ENCODE measurements around the gene CWC22.
A peak's percentile ranks its signal among the peaks of the same experiment; 100 is the strongest.
"Not testable (repeated sequence)": the region's sequence is repeated elsewhere in the genome, so short reads cannot be mapped to it uniquely, and the experiment has no call there.

Gene CWC22

DNA sequence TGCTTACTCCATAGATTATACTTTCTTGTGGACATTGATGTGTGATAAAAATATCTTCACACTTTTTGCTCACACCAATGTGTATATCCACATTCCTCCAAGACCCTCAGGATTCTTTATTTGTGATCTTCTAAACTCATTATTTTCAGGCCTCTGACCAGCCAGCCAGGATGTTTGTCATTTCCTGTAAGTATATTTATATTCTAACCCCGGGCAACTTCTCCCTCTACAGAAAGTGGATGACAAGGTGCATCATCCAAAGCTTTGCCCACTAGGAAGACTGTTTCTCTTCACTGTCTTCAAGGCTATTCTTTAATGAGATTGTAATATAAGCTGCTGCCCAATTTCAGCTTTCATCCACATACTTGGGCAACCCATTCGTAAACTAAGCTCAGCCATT is 3.6 kb upstream of the CWC22 start:
- H2AK5ac ChIP-seq (ENCODE audit: low read length): no peak overlapping the region
- no peak overlapping the region for H3K23ac ChIP-seq (ENCODE audit: low read length)
- H3K56ac ChIP-seq (ENCODE audit: low read length): no peak overlapping the region
- WGBS (ENCODE audit: extremely low coverage, insufficient coverage, low lambda C conversion rate): no CpG with 5 or more reads among the region's 2 CpGs
- no peak overlapping the region for H2BK5ac ChIP-seq (ENCODE audit: low read length)
- H2BK15ac ChIP-seq (replicated peaks; ENCODE audit: low read depth): no peak overlapping the region
- H3K4me1 ChIP-seq (ENCODE audit: control insufficient read depth, low read depth, low read length): no peaks in the 10 kb centered on the region
- no peak overlapping the region for H2BK120ac ChIP-seq (ENCODE audit: low read depth, low read length)
- no peak overlapping the region for H3K4me3 ChIP-seq (ENCODE audit: low read length)
- no peak overlapping the region for H3K27ac ChIP-seq (ENCODE audit: low read depth, low read length)
- DNase-seq: no peak
- H3K9ac ChIP-seq (ENCODE audit: low read length): no peak overlapping the region
- peaks cover 1% of the 10 kb centered on the region for H3K79me1 ChIP-seq (ENCODE audit: low read length)
- no peaks in the 10 kb centered on the region for H3K27me3 ChIP-seq (ENCODE audit: insufficient read depth, low read length, poor library complexity)
- H3K4me2 ChIP-seq (ENCODE audit: low read length): no peak overlapping the region
- no peak overlapping the region for H3K18ac ChIP-seq (ENCODE audit: low read length)
- H3K4ac ChIP-seq (ENCODE audit: low read depth, low read length): no peak overlapping the region
- no peaks in the 10 kb centered on the region for H3K36me3 ChIP-seq (ENCODE audit: control insufficient read depth, insufficient read depth, low read length)
- H4K8ac ChIP-seq (ENCODE audit: low read depth, low read length): no peak overlapping the region
- H3K79me2 ChIP-seq (ENCODE audit: control insufficient read depth, insufficient read depth, low read length): peaks cover 11% of the 10 kb centered on the region
- no peak overlapping the region for H4K5ac ChIP-seq (ENCODE audit: low read length)

GRCh38 chr2:180006231-180006630 is 866 bp downstream of the CWC22 start:
- peak; percentile 2 for DNase-seq
- WGBS (ENCODE audit: extremely low coverage, insufficient coverage, low lambda C conversion rate): no CpG with 5 or more reads among the region's 7 CpGs
- H3K79me1 ChIP-seq (ENCODE audit: low read length): peaks cover 14% of the 10 kb centered on the region

DNA sequence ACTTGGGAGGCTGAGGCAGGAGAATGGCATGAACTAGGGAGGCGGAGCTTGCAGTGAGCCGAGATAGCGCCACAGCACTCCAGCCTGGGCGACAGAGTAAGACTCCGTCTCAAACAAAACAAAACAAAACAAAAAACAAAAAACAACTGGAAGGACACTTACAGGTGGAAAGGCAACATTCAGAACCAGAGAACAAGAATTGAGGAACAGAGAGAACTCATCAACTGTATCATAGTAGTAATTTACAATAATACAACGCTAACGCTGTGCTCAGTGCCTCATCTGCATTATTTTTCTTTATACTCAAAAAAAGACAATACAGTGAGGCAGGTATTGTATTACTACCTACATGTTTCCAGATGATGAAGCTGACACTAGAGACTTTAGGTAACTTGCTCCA is 1.6 kb downstream of the CWC22 start:
- not testable (repeated sequence) for H4K8ac ChIP-seq (ENCODE audit: low read depth, low read length); H3K36me3 ChIP-seq (ENCODE audit: control insufficient read depth, insufficient read depth, low read length); H2AK5ac ChIP-seq (ENCODE audit: low read length); H3K4me2 ChIP-seq (ENCODE audit: low read length); H3K27me3 ChIP-seq (ENCODE audit: insufficient read depth, low read length, poor library complexity); H3K18ac ChIP-seq (ENCODE audit: low read length); H3K4me1 ChIP-seq (ENCODE audit: control insufficient read depth, low read depth, low read length); H2BK5ac ChIP-seq (ENCODE audit: low read length); H3K23ac ChIP-seq (ENCODE audit: low read length); DNase-seq; H3K9ac ChIP-seq (ENCODE audit: low read length); H2BK120ac ChIP-seq (ENCODE audit: low read depth, low read length); H3K56ac ChIP-seq (ENCODE audit: low read length); H3K4me3 ChIP-seq (ENCODE audit: low read length); H3K27ac ChIP-seq (ENCODE audit: low read depth, low read length); H3K4ac ChIP-seq (ENCODE audit: low read depth, low read length); H2BK15ac ChIP-seq (replicated peaks; ENCODE audit: low read depth); H4K5ac ChIP-seq (ENCODE audit: low read length)
- Histone ChIP-seq H3K79me2 (ENCODE audit: control insufficient read depth, insufficient read depth, low read length) (peaks cover 48% of the 10 kb centered on the region), H3K79me1 (ENCODE audit: low read length) (peaks cover 14% of the 10 kb centered on the region)
- WGBS (ENCODE audit: extremely low coverage, insufficient coverage, low lambda C conversion rate): no CpG with 5 or more reads among the region's 7 CpGs

More at GRCh38 chr2:180006231-180006630, 866 bp downstream of the CWC22 start:
- Histone ChIP-seq H3K56ac (ENCODE audit: low read length) (peak overlapping the region; percentile 94), H3K36me3 (ENCODE audit: control insufficient read depth, insufficient read depth, low read length) (no peaks in the 10 kb centered on the region), H3K4ac (ENCODE audit: low read depth, low read length) (no peak overlapping the region), H3K4me3 (ENCODE audit: low read length) (peak overlapping the region; percentile 94), H3K9ac (ENCODE audit: low read length) (peak overlapping the region; percentile 90), H3K4me2 (ENCODE audit: low read length) (peak overlapping the region; percentile 73), H2BK5ac (ENCODE audit: low read length) (no peak overlapping the region), H3K23ac (ENCODE audit: low read length) (no peak overlapping the region), H4K5ac (ENCODE audit: low read length) (no peak overlapping the region), H2BK120ac (ENCODE audit: low read depth, low read length) (no peak overlapping the region), H3K27me3 (ENCODE audit: insufficient read depth, low read length, poor library complexity) (no peaks in the 10 kb centered on the region), H3K79me2 (ENCODE audit: control insufficient read depth, insufficient read depth, low read length) (peaks cover 46% of the 10 kb centered on the region), H3K4me1 (ENCODE audit: control insufficient read depth, low read depth, low read length) (no peaks in the 10 kb centered on the region), H4K8ac (ENCODE audit: low read depth, low read length) (peak overlapping the region; percentile 57), H2AK5ac (ENCODE audit: low read length) (no peak overlapping the region), H2BK15ac (replicated peaks; ENCODE audit: low read depth) (no peak overlapping the region), H3K27ac (ENCODE audit: low read depth, low read length) (no peak overlapping the region), H3K18ac (ENCODE audit: low read length) (no peak overlapping the region)

DNA sequence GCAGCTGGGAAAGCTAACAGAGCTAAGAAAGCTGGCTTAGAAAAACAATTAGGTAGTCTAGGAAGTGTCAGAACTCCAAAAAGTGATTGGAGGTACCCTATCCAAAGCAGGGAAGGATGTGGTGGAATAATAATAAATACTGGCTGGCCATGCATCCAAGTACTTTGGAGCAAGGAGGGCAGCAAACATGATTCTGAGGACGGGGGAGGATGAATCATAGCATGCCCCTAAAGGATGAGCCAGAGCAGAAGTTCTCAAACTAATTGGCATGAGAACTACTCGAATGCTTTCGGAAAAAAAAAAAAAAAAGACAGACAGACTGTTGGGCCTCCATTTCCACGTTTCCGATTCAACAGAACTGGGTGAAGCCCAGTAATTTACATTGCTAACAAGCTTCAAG is 2.4 kb downstream of the CWC22 start:
- H2BK5ac ChIP-seq (ENCODE audit: low read length): no peak overlapping the region
- H3K79me1 ChIP-seq (ENCODE audit: low read length): peaks cover 14% of the 10 kb centered on the region
- no peak overlapping the region for H3K18ac ChIP-seq (ENCODE audit: low read length)
- H3K4me1 ChIP-seq (ENCODE audit: control insufficient read depth, low read depth, low read length): no peaks in the 10 kb centered on the region
- no peak overlapping the region for H3K27ac ChIP-seq (ENCODE audit: low read depth, low read length)
- H2BK15ac ChIP-seq (replicated peaks; ENCODE audit: low read depth): no peak overlapping the region
- H3K4me2 ChIP-seq (ENCODE audit: low read length): no peak overlapping the region
- no peak overlapping the region for H2BK120ac ChIP-seq (ENCODE audit: low read depth, low read length)
- no peak overlapping the region for H3K56ac ChIP-seq (ENCODE audit: low read length)
- no peak overlapping the region for H4K5ac ChIP-seq (ENCODE audit: low read length)
- WGBS (ENCODE audit: extremely low coverage, insufficient coverage, low lambda C conversion rate): no CpG with 5 or more reads among the region's 5 CpGs
- H3K27me3 ChIP-seq (ENCODE audit: insufficient read depth, low read length, poor library complexity): no peaks in the 10 kb centered on the region
- H3K4ac ChIP-seq (ENCODE audit: low read depth, low read length): no peak overlapping the region
- no peak overlapping the region for H3K9ac ChIP-seq (ENCODE audit: low read length)
- H2AK5ac ChIP-seq (ENCODE audit: low read length): no peak overlapping the region
- H3K36me3 ChIP-seq (ENCODE audit: control insufficient read depth, insufficient read depth, low read length): no peaks in the 10 kb centered on the region
- no peak overlapping the region for H3K4me3 ChIP-seq (ENCODE audit: low read length)
- no peak overlapping the region for H3K23ac ChIP-seq (ENCODE audit: low read length)
- peaks cover 50% of the 10 kb centered on the region for H3K79me2 ChIP-seq (ENCODE audit: control insufficient read depth, insufficient read depth, low read length)
- no peak overlapping the region for H4K8ac ChIP-seq (ENCODE audit: low read depth, low read length)
- DNase-seq: peak; percentile 32

GRCh38 chr2:180003559-180003958 is 3.5 kb downstream of the CWC22 start:
- Histone ChIP-seq H3K56ac (ENCODE audit: low read length) (no peak overlapping the region), H3K36me3 (ENCODE audit: control insufficient read depth, insufficient read depth, low read length) (no peaks in the 10 kb centered on the region), H3K4me1 (ENCODE audit: control insufficient read depth, low read depth, low read length) (no peaks in the 10 kb centered on the region), H2AK5ac (ENCODE audit: low read length) (no peak overlapping the region), H4K5ac (ENCODE audit: low read length) (no peak overlapping the region), H3K18ac (ENCODE audit: low read length) (no peak overlapping the region), H3K27me3 (ENCODE audit: insufficient read depth, low read length, poor library complexity) (no peaks in the 10 kb centered on the region), H3K27ac (ENCODE audit: low read depth, low read length) (no peak overlapping the region), H3K79me1 (ENCODE audit: low read length) (peaks cover 14% of the 10 kb centered on the region), H2BK15ac (replicated peaks; ENCODE audit: low read depth) (no peak overlapping the region), H2BK120ac (ENCODE audit: low read depth, low read length) (no peak overlapping the region), H3K79me2 (ENCODE audit: control insufficient read depth, insufficient read depth, low read length) (peaks cover 50% of the 10 kb centered on the region), H3K4me3 (ENCODE audit: low read length) (no peak overlapping the region), H3K9ac (ENCODE audit: low read length) (no peak overlapping the region), H3K23ac (ENCODE audit: low read length) (no peak overlapping the region), H2BK5ac (ENCODE audit: low read length) (no peak overlapping the region), H3K4ac (ENCODE audit: low read depth, low read length) (no peak overlapping the region), H4K8ac (ENCODE audit: low read depth, low read length) (no peak overlapping the region), H3K4me2 (ENCODE audit: low read length) (no peak overlapping the region)
- no CpG with 5 or more reads among the region's 2 CpGs for WGBS (ENCODE audit: extremely low coverage, insufficient coverage, low lambda C conversion rate)
- peak; percentile 2 for DNase-seq

- H3K27ac ChIP-seq (ENCODE audit: low read depth, low read length): no peak overlapping the region
- no peak for DNase-seq
- no peaks in the 10 kb centered on the region for H3K27me3 ChIP-seq (ENCODE audit: insufficient read depth, low read length, poor library complexity)
- H3K56ac ChIP-seq (ENCODE audit: low read length): no peak overlapping the region
- H3K9ac ChIP-seq (ENCODE audit: low read length): no peak overlapping the region
- no peak overlapping the region for H2BK120ac ChIP-seq (ENCODE audit: low read depth, low read length)
- no peak overlapping the region for H2BK5ac ChIP-seq (ENCODE audit: low read length)
- peaks cover 14% of the 10 kb centered on the region for H3K79me1 ChIP-seq (ENCODE audit: low read length)
- H3K4me1 ChIP-seq (ENCODE audit: control insufficient read depth, low read depth, low read length): no peaks in the 10 kb centered on the region
- no peak overlapping the region for H3K4ac ChIP-seq (ENCODE audit: low read depth, low read length)
- no peak overlapping the region for H2AK5ac ChIP-seq (ENCODE audit: low read length)
- peaks cover 51% of the 10 kb centered on the region for H3K79me2 ChIP-seq (ENCODE audit: control insufficient read depth, insufficient read depth, low read length)
- H3K18ac ChIP-seq (ENCODE audit: low read length): no peak overlapping the region
- WGBS (ENCODE audit: extremely low coverage, insufficient coverage, low lambda C conversion rate): no CpG with 5 or more reads among the region's 1 CpG
- H2BK15ac ChIP-seq (replicated peaks; ENCODE audit: low read depth): no peak overlapping the region
- no peaks in the 10 kb centered on the region for H3K36me3 ChIP-seq (ENCODE audit: control insufficient read depth, insufficient read depth, low read length)
- no peak overlapping the region for H4K8ac ChIP-seq (ENCODE audit: low read depth, low read length)
- no peak overlapping the region for H4K5ac ChIP-seq (ENCODE audit: low read length)
- H3K4me2 ChIP-seq (ENCODE audit: low read length): no peak overlapping the region
- H3K4me3 ChIP-seq (ENCODE audit: low read length): no peak overlapping the region
- no peak overlapping the region for H3K23ac ChIP-seq (ENCODE audit: low read length)
Measured at GRCh38 chr2:180003073-180003472, 4.0 kb downstream of the CWC22 start.
